HG03571 (cell line): ENCODE results near the gene SLC24A5.

Experiments
- ATAC-seq: cut with Tn5 transposase; IDR thresholded peaks from one replicate; pipeline ENCODE4 v1.9.1; 2021; ENCODE audit not compliant: unreplicated experiment

The SLC24A5 gene

GRCh38 chr15:48120745-48121144, at the start of gene SLC24A5:
Gene SLC24A5, plus strand, starts transcription at chr15:48120990. Its CDS starts 55 bp downstream, at chr15:48121045.
- ATAC-seq, result no peak

GRCh38 chr15:48072941-48073340, 47.8 kb upstream of the SLC24A5 start:
- no peak for ATAC-seq

GRCh38 chr15:48073881-48074280, 46.9 kb upstream of the SLC24A5 start:
- no peak for ATAC-seq

GRCh38 chr15:48076454-48076853, 44.3 kb upstream of the SLC24A5 start:
- ATAC-seq, result no peak

- no peak for ATAC-seq
These were observed 43.1 kb upstream of the SLC24A5 start for GRCh38 chr15:48077616-48078184.

- no peak for ATAC-seq
These were observed 35.8 kb upstream of the SLC24A5 start for GRCh38 chr15:48084759-48085590.

GRCh38 chr15:48085591-48085930, 35.2 kb upstream of the SLC24A5 start:
- no peak for ATAC-seq

- ATAC-seq, result no peak
These were observed 34.7 kb upstream of the SLC24A5 start for GRCh38 chr15:48086133-48086532.

- no peak for ATAC-seq
These were observed 34.2 kb upstream of the SLC24A5 start for GRCh38 chr15:48086576-48086975.

GRCh38 chr15:48087844-48088243, 32.9 kb upstream of the SLC24A5 start:
- ATAC-seq, result no peak

- ATAC-seq, result no peak
These were observed 31.1 kb upstream of the SLC24A5 start for GRCh38 chr15:48089702-48090101.

GRCh38 chr15:48090115-48090514, 30.7 kb upstream of the SLC24A5 start:
- no peak for ATAC-seq

GRCh38 chr15:48090666-48091065, 30.1 kb upstream of the SLC24A5 start:
- no peak for ATAC-seq

- ATAC-seq, result no peak
These were observed 29.3 kb upstream of the SLC24A5 start for GRCh38 chr15:48091522-48091921.

- ATAC-seq, result no peak
These were observed 24.4 kb upstream of the SLC24A5 start for GRCh38 chr15:48096355-48096786.

- no peak for ATAC-seq
These were observed 24.0 kb upstream of the SLC24A5 start for GRCh38 chr15:48096813-48097212.

- no peak for ATAC-seq
These were observed 23.5 kb upstream of the SLC24A5 start for GRCh38 chr15:48097264-48097663.

GRCh38 chr15:48101376-48101961, 19.3 kb upstream of the SLC24A5 start:
- ATAC-seq, result no peak

- no peak for ATAC-seq
These were observed 18.6 kb upstream of the SLC24A5 start for GRCh38 chr15:48102167-48102566.

- ATAC-seq, result no peak
These were observed 17.1 kb upstream of the SLC24A5 start for GRCh38 chr15:48103647-48104046.

- no peak for ATAC-seq
These were observed 14.9 kb upstream of the SLC24A5 start for GRCh38 chr15:48105936-48106335.

GRCh38 chr15:48109212-48109611, 11.6 kb upstream of the SLC24A5 start:
- ATAC-seq, result no peak
